ENCODE measurements around the gene ACTG2.
"Not testable (repeated sequence)": the region's sequence is repeated elsewhere in the genome, so short reads cannot be mapped to it uniquely, and the experiment has no call there.

GRCh38 chr2:73903949-73904613 lies 11.3 kb downstream of the ACTG2 start:
- TF ChIP-seq, protein P1, sequence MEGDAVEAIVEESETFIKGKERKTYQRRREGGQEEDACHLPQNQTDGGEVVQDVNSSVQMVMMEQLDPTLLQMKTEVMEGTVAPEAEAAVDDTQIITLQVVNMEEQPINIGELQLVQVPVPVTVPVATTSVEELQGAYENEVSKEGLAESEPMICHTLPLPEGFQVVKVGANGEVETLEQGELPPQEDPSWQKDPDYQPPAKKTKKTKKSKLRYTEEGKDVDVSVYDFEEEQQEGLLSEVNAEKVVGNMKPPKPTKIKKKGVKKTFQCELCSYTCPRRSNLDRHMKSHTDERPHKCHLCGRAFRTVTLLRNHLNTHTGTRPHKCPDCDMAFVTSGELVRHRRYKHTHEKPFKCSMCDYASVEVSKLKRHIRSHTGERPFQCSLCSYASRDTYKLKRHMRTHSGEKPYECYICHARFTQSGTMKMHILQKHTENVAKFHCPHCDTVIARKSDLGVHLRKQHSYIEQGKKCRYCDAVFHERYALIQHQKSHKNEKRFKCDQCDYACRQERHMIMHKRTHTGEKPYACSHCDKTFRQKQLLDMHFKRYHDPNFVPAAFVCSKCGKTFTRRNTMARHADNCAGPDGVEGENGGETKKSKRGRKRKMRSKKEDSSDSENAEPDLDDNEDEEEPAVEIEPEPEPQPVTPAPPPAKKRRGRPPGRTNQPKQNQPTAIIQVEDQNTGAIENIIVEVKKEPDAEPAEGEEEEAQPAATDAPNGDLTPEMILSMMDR (IDR thresholded peaks at IDR 0.05), result not testable (repeated sequence)
- not testable (repeated sequence) for TF ChIP-seq EZH2, EZH2phosphoT487 (IDR thresholded peaks at IDR 0.05)
